K562 (cell line): Measurements from ENCODE around the gene MICAL2. TPM values are rescaled to one million over a fixed set of nuclear protein-coding genes. Genes with fewer than 3 reads are reported as not detected.

Experiments used
- ATAC-seq: fragments of 200-7000 bp; cut with Tn5 transposase; 3 replicates; pipeline ENCODE4 v1.9.1; 2020; ENCODE audit warnings: moderate library complexity
- BruUV-seq: library from RNA; stranded (reverse); fragments of 400-500 nt; replicated peaks from 2 replicates; lab custom pipeline; 2021; lab: Mats Ljungman, UMichigan
- CTCF ChIA-PET: fragments of 300-600 bp; formaldehyde crosslinking; extraction: SDS; loops from one replicate; lab custom pipeline; 2021; ENCODE audit warnings: low intra/inter-chr PET ratio; lab: Yijun Ruan, JAX
- POLR2A ChIA-PET: fragments of 300-600, 350-650 bp; sonication (Branson Sonifier 250); formaldehyde crosslinking; extraction: SDS; loops from one replicate; lab custom pipeline; 2021; ENCODE audit warnings: antibody characterized with exemption, inconsistent platforms; lab: Yijun Ruan, JAX
- DNase-seq, 4 experiments: peaks; one replicate each; pipeline versions ENCODE4 v3.0.0 to v3.0.0-alpha.2; 2011 to 2018; ENCODE audit warnings: low spot score in 3 of 4, mixed read lengths in 3 of 4; ENCODE audit errors: extremely low read depth in 1 of 4
- FAIRE-seq: peaks from 2 replicates; lab custom pipeline; 2011; peaks lifted over from hg19 to GRCh38; lab: Jason Lieb, UNC
- H2AFZ ChIP-seq: 2 replicates; pipeline ENCODE4 v1.6.0; 2011; ENCODE audit warnings: low read depth, low read length, control low read depth, inconsistent platforms
- H3K27ac ChIP-seq: fragments of 200-600 bp; 3 replicates; pipeline ENCODE4 v1.8.0; 2011; ENCODE audit warnings: low read depth, mild to moderate bottlenecking, control low read depth, inconsistent platforms, low read length, moderate library complexity, mixed read lengths; ENCODE audit errors: extremely low read depth
- H3K27me3 ChIP-seq, 2 experiments: fragments of 300-600 bp in 1 of 2; 2 replicates in 1 of 2; 3 replicates in 1 of 2; pipeline versions ENCODE4 v1.6.0 to v1.8.0; 2011; ENCODE audit warnings: inconsistent platforms in 2 of 2, low read length in 2 of 2, mild to moderate bottlenecking in 1 of 2, mixed read lengths in 1 of 2, moderate library complexity in 1 of 2; ENCODE audit not compliant: control insufficient read depth in 2 of 2, insufficient read depth in 2 of 2
- H3K36me3 ChIP-seq: fragments of 300-600 bp; 3 replicates; pipeline ENCODE4 v1.8.0; 2011; ENCODE audit warnings: mild to moderate bottlenecking, low read length, inconsistent platforms; ENCODE audit not compliant: control insufficient read depth, insufficient read depth
- H3K4me1 ChIP-seq, 2 experiments: fragments of 200-600 bp in 1 of 2; replicated peaks in 1 of 2; 2 replicates in 1 of 2; 3 replicates in 1 of 2; pipeline versions ENCODE4 v1.5.1 to v1.8.0; 2011; ENCODE audit warnings: inconsistent platforms in 2 of 2, low read length in 2 of 2, mild to moderate bottlenecking in 1 of 2, mixed read lengths in 1 of 2, moderate library complexity in 1 of 2; ENCODE audit not compliant: control insufficient read depth in 2 of 2, insufficient read depth in 2 of 2
- H3K4me2 ChIP-seq: 2 replicates; pipeline ENCODE4 v1.6.1; 2011; ENCODE audit warnings: low read length, control low read depth, inconsistent platforms, mixed read lengths; ENCODE audit not compliant: insufficient read depth
- H3K4me3 ChIP-seq: fragments of 200-600 bp; sonication (generic), shearing (Covaris generic); 2 replicates; pipeline ENCODE4 v1.5.1; 2016; ENCODE audit warnings: control low read depth, inconsistent platforms
- H3K79me2 ChIP-seq: fragments of 200-600 bp; 3 replicates; pipeline ENCODE4 v1.8.0; 2011; ENCODE audit warnings: low read length, inconsistent platforms; ENCODE audit not compliant: control insufficient read depth, insufficient read depth
- H3K9ac ChIP-seq, 2 experiments: 2 replicates each; pipeline versions ENCODE4 v1.6.0 to v1.6.1; 2011; ENCODE audit warnings: low read depth in 2 of 2, low read length in 2 of 2, control low read depth in 1 of 2, inconsistent platforms in 1 of 2, mild to moderate bottlenecking in 1 of 2, mixed read lengths in 1 of 2; ENCODE audit not compliant: insufficient read depth in 1 of 2
- H3K9me1 ChIP-seq: one replicate; pipeline ENCODE4 v1.6.0; 2011; ENCODE audit warnings: inconsistent platforms, mild to moderate bottlenecking, low read length, moderate library complexity; ENCODE audit not compliant: control insufficient read depth, insufficient read depth
- H3K9me3 ChIP-seq: replicated peaks from 2 replicates; pipeline ENCODE4 v1.5.1; 2011; ENCODE audit warnings: low read depth, low read length, inconsistent platforms; ENCODE audit not compliant: control insufficient read depth, insufficient read depth
- H4K20me1 ChIP-seq: replicated peaks from 2 replicates; pipeline ENCODE4 v1.6.1; 2011; ENCODE audit warnings: low read length, inconsistent platforms, mixed read lengths; ENCODE audit not compliant: control insufficient read depth, insufficient read depth
- ADNP ChIP-seq: fragments of 200-800 bp; sonication (Bioruptor generic); IDR thresholded peaks from 2 replicates; pipeline ENCODE4 v1.6.1; 2016; ENCODE audit warnings: missing genetic modification characterization, missing compliant biosample characterization
- BMI1 ChIP-seq: fragments of 150-350 bp; IDR thresholded peaks from 2 replicates; pipeline ENCODE4 v1.6.1; 2014; ENCODE audit warnings: low read length
- CBX1 ChIP-seq: sonication (generic); IDR thresholded peaks from 2 replicates; pipeline ENCODE4 v1.6.1; 2016; ENCODE audit warnings: antibody characterized with exemption, low read depth, mild to moderate bottlenecking
- CHAMP1 ChIP-seq: fragments of 450-650 bp; IDR thresholded peaks from 2 replicates; pipeline ENCODE4 v1.6.1; 2016; ENCODE audit warnings: mild to moderate bottlenecking
- FOXA1 ChIP-seq: fragments of 450-650 bp; IDR thresholded peaks from 2 replicates; pipeline ENCODE4 v1.6.1; 2016; ENCODE audit warnings: mild to moderate bottlenecking, borderline replicate concordance
- FOXO4 ChIP-seq: fragments of 450-650 bp; formaldehyde crosslinking; IDR thresholded peaks from 2 replicates; pipeline ENCODE4 v1.4.0; 2020; ENCODE audit warnings: mild to moderate bottlenecking, moderate library complexity
- KDM5B ChIP-seq: fragments of 200-600 bp; sonication (generic); IDR thresholded peaks from 2 replicates; pipeline ENCODE4 v1.6.1; 2012; ENCODE audit warnings: low read depth, mild to moderate bottlenecking, moderate library complexity, low read length, control low read depth, inconsistent platforms; ENCODE audit not compliant: insufficient replicate concordance
- KHSRP ChIP-seq: fragments of 450-650 bp; IDR thresholded peaks from 2 replicates; pipeline ENCODE4 v1.6.1; 2017
- MAFG ChIP-seq: fragments of 450-650 bp; conservative IDR thresholded peaks from 2 replicates; pipeline ENCODE4 v1.6.1; 2016; ENCODE audit warnings: missing genetic modification characterization, missing compliant biosample characterization
- MCM5 ChIP-seq: fragments of 450-650 bp; IDR thresholded peaks from 2 replicates; pipeline ENCODE4 v1.6.1; 2016; ENCODE audit warnings: low read depth
- PML ChIP-seq: IDR thresholded peaks from 2 replicates; pipeline ENCODE4 v1.6.1; 2012; ENCODE audit warnings: low read length, inconsistent platforms
- PRPF4 ChIP-seq: fragments of 200-400 bp; formaldehyde crosslinking; IDR thresholded peaks from one replicate; pipeline ENCODE4 v1.6.1; 2017; ENCODE audit warnings: low read length, low read depth, mild to moderate bottlenecking; ENCODE audit not compliant: insufficient read depth, poor library complexity, severe bottlenecking
- PTTG1 ChIP-seq: fragments of 450-650 bp; IDR thresholded peaks from 2 replicates; pipeline ENCODE4 v1.6.1; 2016; ENCODE audit warnings: low read depth, mild to moderate bottlenecking, missing genetic modification characterization, missing compliant biosample characterization
- PURB ChIP-seq: sonication (generic); formaldehyde crosslinking; IDR thresholded peaks from 2 replicates; pipeline ENCODE4 v1.9.0; 2021; ENCODE audit warnings: low read depth, mild to moderate bottlenecking, missing genetic modification reagents
- RB1 ChIP-seq: fragments of 450-650 bp; IDR thresholded peaks from 2 replicates; pipeline ENCODE4 v1.6.1; 2017; ENCODE audit warnings: low read depth, mild to moderate bottlenecking
- STAT5B ChIP-seq: fragments of 250-450 bp; sonication (Bioruptor Pico); IDR thresholded peaks from 2 replicates; pipeline ENCODE4 v1.8.0; 2021; ENCODE audit warnings: mild to moderate bottlenecking, inconsistent platforms
- ZNF175 ChIP-seq: fragments of 200-800 bp; sonication (Bioruptor generic); IDR thresholded peaks from 2 replicates; pipeline ENCODE4 v1.6.1; 2016; ENCODE audit warnings: low read depth, mild to moderate bottlenecking, missing genetic modification characterization, missing compliant biosample characterization
- ZNF212 ChIP-seq: fragments of 450-650 bp; formaldehyde crosslinking; IDR thresholded peaks from 2 replicates; pipeline ENCODE4 v1.4.0; 2020; ENCODE audit warnings: mild to moderate bottlenecking
- WGBS: fragments of 100-300 bp; shearing (Covaris generic); methylation state at CpG from one replicate; pipeline ENCODE4 v1.1.6; 2016; ENCODE audit warnings: low coverage, mixed read lengths; ENCODE audit not compliant: insufficient coverage; ENCODE audit errors: missing lambda C conversion rate; 5-methylcytosine and 5-hydroxymethylcytosine counted together
- in situ Hi-C: fragments of 300-500 bp; cut with MboI; formaldehyde crosslinking; loops from 4 replicates; pipeline ENCODE4 v1.15.0; 2018; ENCODE audit warnings: inconsistent platforms, mixed read lengths
- intact Hi-C: fragments of 100-400 bp; cut with micrococcal nuclease; formaldehyde crosslinking; loops from 2 replicates; pipeline ENCODE4 v1.14.2; 2022
- polyA plus RNA-seq, 8 experiments: library from polyadenylated mRNA; depleted of rRNA in 4 of 8; stranded (reverse) in 5 of 8; unstranded in 3 of 8; fragments of >200 nt; fragmentation: Nextera tagmentation in 2 of 8; fragmentation: Illumina TruSeq in 1 of 8; extraction: Ambion mirVana in 2 of 8; extraction: Trizol in 1 of 8; gene quantifications; 2 replicates each; pipeline versions ENCODE4 v1.2.1 to v1.2.3, GENCODE V29; 2011 to 2014; ENCODE audit warnings: inconsistent platforms in 1 of 8, missing spikeins in 1 of 8
- total RNA-seq, 7 experiments: library from RNA; depleted of rRNA in 6 of 7; stranded (reverse); fragments of >200 nt in 6 of 7; fragmentation: Illumina TruSeq in 2 of 7; extraction: Trizol in 2 of 7; gene quantifications; 2 replicates each; pipeline versions ENCODE4 v1.2.1 to v1.2.3, GENCODE V29; 2011 to 2021; ENCODE audit warnings: low replicate concordance in 1 of 7
- TF ChIP-seq, protein P1 (sequence below): fragments of 450-650 bp; formaldehyde crosslinking; IDR thresholded peaks from 2 replicates; pipeline ENCODE4 v1.4.0; 2022; ENCODE audit warnings: missing genetic modification characterization

MICAL2 gene
- total and polyA plus RNA-seq, 9 of the 15 experiments (the other 6 are each of a cell fraction or from before 2014, with no cell fraction given): 4.7 to 64.2 (median 33.6) TPM

DNA sequence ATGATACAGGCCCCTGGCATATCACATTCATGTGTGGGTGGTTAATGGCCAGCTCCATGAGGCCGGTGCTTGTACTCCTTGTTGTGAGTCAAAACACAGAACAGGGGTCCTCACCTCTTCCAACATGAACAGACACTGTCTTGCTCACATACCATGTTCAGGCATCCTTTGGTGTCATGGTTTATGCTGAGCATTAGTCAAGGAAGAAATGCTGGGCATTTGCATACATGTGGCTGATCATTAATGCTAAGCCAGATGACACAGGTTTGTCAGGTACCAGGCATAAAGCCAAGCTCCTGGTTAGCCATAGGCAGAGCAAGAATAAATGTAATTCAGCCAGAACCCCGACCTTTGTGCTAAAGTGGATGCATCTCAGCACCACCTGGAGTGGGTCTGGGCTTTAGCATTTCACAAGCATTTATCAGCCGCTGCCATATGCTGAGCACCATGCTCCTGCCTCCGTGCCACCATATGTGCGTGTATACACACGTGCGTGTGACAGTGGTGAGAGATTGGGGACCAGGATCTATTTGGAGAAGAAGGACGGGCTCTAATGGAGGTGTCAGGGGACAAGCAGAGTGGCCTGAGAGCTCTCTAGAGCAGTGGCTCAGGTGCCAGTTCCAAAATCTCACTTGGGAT, 55.0 kb downstream of the MICAL2 start:
- peaks cover 2% of the 10 kb centered on the region; the same call in 2 of the 3 replicates for H3K79me2 ChIP-seq
- H3K9me3 ChIP-seq: no peaks in the 10 kb centered on the region
- POLR2A ChIA-PET: interaction anchor here (0.5 to 0.9 kb wide), 4 partner anchors 8 to 25 kb away, joined by 3 to 6 read pairs (median 3); no protein-coding TSS in a partner anchor
- no peak for DNase-seq
- in situ Hi-C loops (no loop called here), intact Hi-C loops (loop anchor here (5.0 kb wide), 1 partner anchor 37 kb away; no protein-coding TSS in a partner anchor)
- CTCF ChIA-PET: no interaction called here
- H3K9ac ChIP-seq: no peak overlapping the region
- H3K9me1 ChIP-seq: no peaks in the 10 kb centered on the region
- H3K27me3 ChIP-seq: no peaks in the 10 kb centered on the region
- no peak overlapping the region for H2AFZ ChIP-seq
- peak overlapping the region; percentile 10; the same call in 1 of the 3 replicates for H3K27ac ChIP-seq
- peaks cover 26 to 39% of the 10 kb centered on the region in 2 experiments for H3K4me1 ChIP-seq
- ATAC-seq: no peak
- H3K36me3 ChIP-seq: peaks cover 38% of the 10 kb centered on the region
- TF ChIP-seq PML (no peak), ZNF212 (CRISPR knock-in tag) (no peak), PURB (CRISPR knock-in tag) (no peak), RB1 (no peak), PTTG1 (tag) (no peak), FOXA1 (no peak), FOXO4 (CRISPR knock-in tag) (no peak), MCM5 (no peak), ZNF175 (CRISPR knock-in tag) (no peak), BMI1 (no peak), MAFG (no peak), CHAMP1 (no peak), KDM5B (no peak), STAT5B (CRISPR knock-in tag) (no peak), PRPF4 (no peak), CBX1 (no peak), KHSRP (no peak), ADNP (tag) (no peak)
- TF ChIP-seq, protein P1, sequence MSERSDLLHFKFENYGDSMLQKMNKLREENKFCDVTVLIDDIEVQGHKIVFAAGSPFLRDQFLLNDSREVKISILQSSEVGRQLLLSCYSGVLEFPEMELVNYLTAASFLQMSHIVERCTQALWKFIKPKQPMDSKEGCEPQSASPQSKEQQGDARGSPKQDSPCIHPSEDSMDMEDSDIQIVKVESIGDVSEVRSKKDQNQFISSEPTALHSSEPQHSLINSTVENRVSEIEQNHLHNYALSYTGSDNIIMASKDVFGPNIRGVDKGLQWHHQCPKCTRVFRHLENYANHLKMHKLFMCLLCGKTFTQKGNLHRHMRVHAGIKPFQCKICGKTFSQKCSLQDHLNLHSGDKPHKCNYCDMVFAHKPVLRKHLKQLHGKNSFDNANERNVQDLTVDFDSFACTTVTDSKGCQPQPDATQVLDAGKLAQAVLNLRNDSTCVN (CRISPR knock-in tag): no peak
- no peak for FAIRE-seq
- no peak overlapping the region for H3K4me3 ChIP-seq
- H4K20me1 ChIP-seq: no peaks in the 10 kb centered on the region
- no TSS peak for BruUV-seq
- 77% methylated on average over 8 of the region's 8 CpGs for WGBS
- H3K4me2 ChIP-seq: no peak overlapping the region
